Endothelial cell of umbilical vein (primary cell): Measurements from ENCODE around the gene DNAH11. TPM values are rescaled to one million over a fixed set of nuclear protein-coding genes. Genes with fewer than 3 reads are reported as not detected.

Experiments used
- BruUV-seq: library from RNA; stranded (reverse); fragments of 400-500 nt; replicated peaks from 2 replicates; lab custom pipeline; 2021; lab: Mats Ljungman, UMichigan
- CTCF ChIA-PET: fragments of 300-600, 350-600 bp; sonication (Branson Sonifier 250); formaldehyde crosslinking; loops from one replicate; lab custom pipeline; 2021; ENCODE audit warnings: antibody characterized with exemption, inconsistent platforms; lab: Charles Lee
- POLR2A ChIA-PET: fragments of 300-600, 350-600 bp; sonication (Branson Sonifier 250); formaldehyde crosslinking; loops from one replicate; lab custom pipeline; 2021; ENCODE audit warnings: antibody characterized with exemption, inconsistent platforms; lab: Charles Lee
- DNase-seq: peaks from one replicate; pipeline ENCODE4 v3.0.0-alpha.2; 2011; ENCODE audit warnings: low read depth, low spot score
- FAIRE-seq: peaks from 2 replicates; lab custom pipeline; 2011; peaks lifted over from hg19 to GRCh38; lab: Jason Lieb, UNC
- H2AFZ ChIP-seq: 2 replicates; pipeline ENCODE4 v1.6.0; 2012; ENCODE audit warnings: low read depth, low read length, control low read depth, inconsistent platforms
- H3K27ac ChIP-seq: 2 replicates; pipeline ENCODE4 v1.5.1; 2011; ENCODE audit warnings: low read depth, mild to moderate bottlenecking, control low read depth, low read length, moderate library complexity; ENCODE audit not compliant: insufficient read depth
- H3K27me3 ChIP-seq, 2 experiments: 2 replicates each; pipeline versions ENCODE4 v1.6.0 to v1.6.1; 2011; ENCODE audit warnings: low read length in 2 of 2, mixed read lengths in 1 of 2; ENCODE audit not compliant: control insufficient read depth in 2 of 2, insufficient read depth in 2 of 2
- H3K36me3 ChIP-seq, 2 experiments: 2 replicates in 1 of 2; 3 replicates in 1 of 2; pipeline ENCODE4 v1.5.1; 2011; ENCODE audit warnings: low read length in 2 of 2, mild to moderate bottlenecking in 1 of 2, moderate library complexity in 1 of 2; ENCODE audit not compliant: control insufficient read depth in 2 of 2, insufficient read depth in 2 of 2; ENCODE audit errors: extremely low read depth in 1 of 2
- H3K4me1 ChIP-seq: 3 replicates; pipeline ENCODE4 v1.5.1; 2011; ENCODE audit warnings: mild to moderate bottlenecking, low read length; ENCODE audit not compliant: control insufficient read depth, insufficient read depth; ENCODE audit errors: extremely low read depth
- H3K4me2 ChIP-seq: 2 replicates; pipeline ENCODE4 v1.6.1; 2011; ENCODE audit warnings: low read length, control low read depth, mixed read lengths; ENCODE audit not compliant: insufficient read depth
- H3K4me3 ChIP-seq, 3 experiments: fragments of 200-600 bp in 1 of 3; sonication (generic), shearing (Covaris generic) in 1 of 3; replicated peaks in 1 of 3; 2 replicates each; pipeline ENCODE4 v1.5.1; 2011 to 2016; ENCODE audit warnings: control low read depth in 3 of 3, low read length in 3 of 3, mild to moderate bottlenecking in 2 of 3, inconsistent platforms in 1 of 3, low read depth in 1 of 3, moderate library complexity in 1 of 3; ENCODE audit not compliant: insufficient read depth in 1 of 3
- H3K79me2 ChIP-seq: 2 replicates; pipeline ENCODE4 v1.6.0; 2012; ENCODE audit warnings: low read length, inconsistent platforms; ENCODE audit not compliant: control insufficient read depth, insufficient read depth
- H3K9ac ChIP-seq: replicated peaks from 2 replicates; pipeline ENCODE3; 2011; ENCODE audit warnings: low read length, control low read depth; ENCODE audit not compliant: insufficient read depth; ENCODE audit errors: extremely low read depth
- H3K9me1 ChIP-seq: replicated peaks from 3 replicates; pipeline ENCODE4 v1.6.0; 2011; ENCODE audit warnings: mild to moderate bottlenecking, low read length; ENCODE audit not compliant: control insufficient read depth, insufficient read depth; ENCODE audit errors: extremely low read depth
- H3K9me3 ChIP-seq: replicated peaks from 2 replicates; pipeline ENCODE4 v1.5.1; 2012; ENCODE audit warnings: low read length, inconsistent platforms; ENCODE audit not compliant: control insufficient read depth, insufficient read depth
- H4K20me1 ChIP-seq: replicated peaks from 2 replicates; pipeline ENCODE3; 2011; ENCODE audit warnings: mild to moderate bottlenecking, low read length; ENCODE audit not compliant: control insufficient read depth, insufficient read depth; ENCODE audit errors: extremely low read depth
- EZH2 ChIP-seq: IDR thresholded peaks from 2 replicates; pipeline ENCODE4 v1.6.1; 2012; ENCODE audit warnings: borderline replicate concordance, low read depth, mild to moderate bottlenecking, moderate library complexity, low read length, inconsistent platforms; ENCODE audit not compliant: severe bottlenecking
- GATA2 ChIP-seq: IDR thresholded peaks from 2 replicates; pipeline ENCODE4 v1.7.0; 2011; ENCODE audit warnings: low read depth, mild to moderate bottlenecking, moderate library complexity, mixed read lengths, low read length; ENCODE audit not compliant: insufficient read length, insufficient read depth
- MYC ChIP-seq: IDR thresholded peaks from one replicate; pipeline ENCODE4 v1.6.1; 2011; ENCODE audit warnings: mild to moderate bottlenecking, low read depth, low read length
- POLR2A ChIP-seq: IDR thresholded peaks from 2 replicates; pipeline ENCODE4 v1.6.1; 2012; ENCODE audit warnings: low read depth, mild to moderate bottlenecking, control low read depth, low read length
- POLR2AphosphoS5 ChIP-seq: IDR thresholded peaks from 2 replicates; pipeline ENCODE4 v1.6.1; 2012; ENCODE audit warnings: low read depth, mild to moderate bottlenecking, control low read depth, low read length, moderate library complexity; ENCODE audit not compliant: insufficient read depth
- dilution Hi-C: fragments of 300-500 bp; cut with MboI; formaldehyde crosslinking; loops from one replicate; pipeline ENCODE4 v1.15.0; 2019; ENCODE audit warnings: low sequenced_read_pairs; ENCODE audit not compliant: extremely low pct_ligation_motif_present
- intact Hi-C: fragments of 100-400 bp; cut with micrococcal nuclease; formaldehyde crosslinking; loops from one replicate; pipeline ENCODE4 v1.10.0; 2022
- polyA plus RNA-seq, 4 experiments: library from polyadenylated mRNA; depleted of rRNA in 3 of 4; stranded (reverse) in 3 of 4; unstranded in 1 of 4; fragments of >200 nt; gene quantifications; 2 replicates each; pipeline versions ENCODE4 v1.2.1 to v1.2.3, GENCODE V29; 2011 to 2012; ENCODE audit warnings: missing spikeins in 1 of 4
- total RNA-seq: library from RNA; stranded (reverse); gene quantifications from 2 replicates; pipeline ENCODE4 v1.2.3, GENCODE V29; 2021
- TF ChIP-seq, protein P1 (sequence below), 2 donors: IDR thresholded peaks; 1 replicate in 1 of 2; 2 replicates in 1 of 2; pipeline ENCODE4 v1.5.1; 2011; ENCODE audit warnings: low read length in 2 of 2, mild to moderate bottlenecking in 2 of 2, moderate library complexity in 2 of 2, control low read depth in 1 of 2, inconsistent platforms in 1 of 2, low read depth in 1 of 2; ENCODE audit not compliant: insufficient read depth in 1 of 2; ENCODE audit errors: extremely low read depth in 1 of 2
- TF ChIP-seq, protein P2 (sequence below): IDR thresholded peaks from 2 replicates; pipeline ENCODE4 v1.6.1; 2011; ENCODE audit not compliant: insufficient read depth, insufficient read length

The DNAH11 gene
- total and polyA plus RNA-seq, 2 donors (not counting 3 experiments of a cell fraction or from before 2014, with no cell fraction given), result 0.69 to 0.91 TPM

DNA sequence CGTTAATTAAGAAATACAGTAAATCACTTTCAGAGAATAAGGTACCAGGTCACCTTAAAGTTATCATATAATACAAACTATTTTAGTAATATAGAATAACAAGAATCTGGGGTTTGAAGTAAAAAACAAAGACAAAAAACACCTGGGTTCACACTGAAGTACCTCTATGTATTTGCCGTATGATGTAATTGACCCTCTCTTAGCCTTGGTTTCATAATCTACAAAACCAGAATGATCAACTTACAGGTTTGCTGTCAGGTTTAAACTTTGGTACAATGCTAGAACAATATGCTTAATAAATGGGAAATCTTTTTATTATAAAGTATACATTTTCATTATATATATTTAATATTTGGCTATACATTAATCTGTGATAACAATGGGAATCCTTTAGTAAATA is 344.5 kb downstream of the DNAH11 start:
- H3K27ac ChIP-seq, result no peak overlapping the region
- TF ChIP-seq GATA2 (no peak), MYC (no peak), EZH2 (no peak), POLR2AphosphoS5 (no peak), POLR2A (no peak)
- TF ChIP-seq, protein P1, sequence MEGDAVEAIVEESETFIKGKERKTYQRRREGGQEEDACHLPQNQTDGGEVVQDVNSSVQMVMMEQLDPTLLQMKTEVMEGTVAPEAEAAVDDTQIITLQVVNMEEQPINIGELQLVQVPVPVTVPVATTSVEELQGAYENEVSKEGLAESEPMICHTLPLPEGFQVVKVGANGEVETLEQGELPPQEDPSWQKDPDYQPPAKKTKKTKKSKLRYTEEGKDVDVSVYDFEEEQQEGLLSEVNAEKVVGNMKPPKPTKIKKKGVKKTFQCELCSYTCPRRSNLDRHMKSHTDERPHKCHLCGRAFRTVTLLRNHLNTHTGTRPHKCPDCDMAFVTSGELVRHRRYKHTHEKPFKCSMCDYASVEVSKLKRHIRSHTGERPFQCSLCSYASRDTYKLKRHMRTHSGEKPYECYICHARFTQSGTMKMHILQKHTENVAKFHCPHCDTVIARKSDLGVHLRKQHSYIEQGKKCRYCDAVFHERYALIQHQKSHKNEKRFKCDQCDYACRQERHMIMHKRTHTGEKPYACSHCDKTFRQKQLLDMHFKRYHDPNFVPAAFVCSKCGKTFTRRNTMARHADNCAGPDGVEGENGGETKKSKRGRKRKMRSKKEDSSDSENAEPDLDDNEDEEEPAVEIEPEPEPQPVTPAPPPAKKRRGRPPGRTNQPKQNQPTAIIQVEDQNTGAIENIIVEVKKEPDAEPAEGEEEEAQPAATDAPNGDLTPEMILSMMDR (IDR thresholded peaks at IDR 0.05; ENCODE audit: extremely low read depth in 1 of 2, insufficient read depth in 1 of 2, low read depth in 1 of 2, low read length in 2 of 2), result no peak
- TF ChIP-seq, protein P2, sequence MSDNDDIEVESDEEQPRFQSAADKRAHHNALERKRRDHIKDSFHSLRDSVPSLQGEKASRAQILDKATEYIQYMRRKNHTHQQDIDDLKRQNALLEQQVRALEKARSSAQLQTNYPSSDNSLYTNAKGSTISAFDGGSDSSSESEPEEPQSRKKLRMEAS, result no peak
- no peaks in the 10 kb centered on the region for H3K9me1 ChIP-seq
- H4K20me1 ChIP-seq, result no peaks in the 10 kb centered on the region
- intact Hi-C loops (no loop called here), dilution Hi-C loops (no loop called here)
- POLR2A ChIA-PET, result no interaction called here
- no peak overlapping the region for H2AFZ ChIP-seq
- H3K9me3 ChIP-seq, result no peaks in the 10 kb centered on the region
- CTCF ChIA-PET, result no interaction called here
- H3K27me3 ChIP-seq, result no peaks in the 10 kb centered on the region
- FAIRE-seq (no peak), DNase-seq (no peak)
- no peak overlapping the region for H3K9ac ChIP-seq
- no peaks in the 10 kb centered on the region for H3K4me1 ChIP-seq
- no peaks in the 10 kb centered on the region for H3K36me3 ChIP-seq
- no TSS peak for BruUV-seq
- H3K4me2 ChIP-seq, result no peak overlapping the region
- H3K4me3 ChIP-seq, result no peak overlapping the region
- no peaks in the 10 kb centered on the region for H3K79me2 ChIP-seq
